ENCODE data around the gene NBAS. TPM values are rescaled to one million over a fixed set of nuclear protein-coding genes. Genes with fewer than 3 reads are reported as not detected.

The NBAS gene
- total and polyA plus RNA-seq, 2 donors (not counting 3 experiments of a cell fraction or from before 2014, with no cell fraction given) = 29.4 to 43.0 TPM

- dilution Hi-C loops (cut with MboI; ENCODE audit: extremely low pct_ligation_motif_present, low sequenced_read_pairs) = no loop called here
These were observed 307.3 kb downstream of the NBAS start for GRCh38 chr2:15253835-15254286.

More at GRCh38 chr2:15253835-15254286, 307.3 kb downstream of the NBAS start:
- Histone ChIP-seq H3K36me3 (ENCODE audit: control insufficient read depth in 2 of 2, extremely low read depth in 1 of 2, insufficient read depth in 2 of 2, low read length in 2 of 2) (no peaks in the 10 kb centered on the region), H3K9me3 (replicated peaks; ENCODE audit: control insufficient read depth, insufficient read depth, low read length) (no peaks in the 10 kb centered on the region), H2AFZ (ENCODE audit: low read depth, low read length) (no peak overlapping the region), H4K20me1 (replicated peaks; ENCODE audit: control insufficient read depth, extremely low read depth, insufficient read depth, low read length) (no peaks in the 10 kb centered on the region), H3K27me3 (ENCODE audit: control insufficient read depth in 2 of 2, insufficient read depth in 2 of 2, low read length in 2 of 2) (no peaks in the 10 kb centered on the region), H3K4me2 (ENCODE audit: insufficient read depth, low read length) (no peak overlapping the region), H3K79me2 (ENCODE audit: control insufficient read depth, insufficient read depth, low read length) (no peaks in the 10 kb centered on the region), H3K9me1 (replicated peaks; ENCODE audit: control insufficient read depth, extremely low read depth, insufficient read depth, low read length) (no peaks in the 10 kb centered on the region), H3K4me3 (replicated peaks in 1 of 3; ENCODE audit: insufficient read depth in 1 of 3, low read depth in 1 of 3, low read length in 3 of 3) (no peak overlapping the region), H3K9ac (replicated peaks; ENCODE audit: extremely low read depth, insufficient read depth, low read length) (no peak overlapping the region), H3K27ac (ENCODE audit: insufficient read depth, low read depth, low read length) (no peak overlapping the region), H3K4me1 (ENCODE audit: control insufficient read depth, extremely low read depth, insufficient read depth, low read length) (no peaks in the 10 kb centered on the region)
- intact Hi-C loops (cut with micrococcal nuclease) = no loop called here
- ChIA-PET CTCF (interaction anchor here (1.5 kb wide), 1 partner anchor 10 kb away, joined by 5 read pairs; no protein-coding TSS in a partner anchor), POLR2A (no interaction called here)
- DNase-seq (ENCODE audit: low read depth, low spot score) = no peak
- FAIRE-seq = no peak
- TF ChIP-seq JUN (IDR thresholded peaks at IDR 0.05; ENCODE audit: borderline replicate concordance, insufficient read depth, insufficient read length, low read depth) = no peak
- TF ChIP-seq FOS (IDR thresholded peaks at IDR 0.05; ENCODE audit: borderline replicate concordance, insufficient read depth, low read length) = no peak
- TF ChIP-seq POLR2A (IDR thresholded peaks at IDR 0.05; ENCODE audit: low read depth, low read length) = no peak
- no peak for TF ChIP-seq MYC (IDR thresholded peaks at IDR 0.05; ENCODE audit: low read depth, low read length)
- no peak for TF ChIP-seq GATA2 (IDR thresholded peaks at IDR 0.05; ENCODE audit: insufficient read depth, insufficient read length, low read depth, low read length)
- no peak for TF ChIP-seq CTCF (IDR thresholded peaks at IDR 0.05; ENCODE audit: extremely low read depth in 1 of 2, insufficient read depth in 1 of 2, low read depth in 1 of 2, low read length in 2 of 2)
- no peak for TF ChIP-seq EZH2 (IDR thresholded peaks at IDR 0.05; ENCODE audit: borderline replicate concordance, low read depth, low read length, severe bottlenecking)
- TF ChIP-seq MAX (IDR thresholded peaks at IDR 0.05; ENCODE audit: insufficient read depth, insufficient read length) = no peak
- BruUV-seq (replicated peaks) = no TSS peak

Measured in endothelial cell of umbilical vein (primary cell).